ENCODE data around the gene KCNG3. TPM values are rescaled to one million over a fixed set of nuclear protein-coding genes. Genes with fewer than 3 reads are reported as not detected.

KCNG3 gene
- total RNA-seq, 6 experiments from 2014 or later, result not detected

DNA sequence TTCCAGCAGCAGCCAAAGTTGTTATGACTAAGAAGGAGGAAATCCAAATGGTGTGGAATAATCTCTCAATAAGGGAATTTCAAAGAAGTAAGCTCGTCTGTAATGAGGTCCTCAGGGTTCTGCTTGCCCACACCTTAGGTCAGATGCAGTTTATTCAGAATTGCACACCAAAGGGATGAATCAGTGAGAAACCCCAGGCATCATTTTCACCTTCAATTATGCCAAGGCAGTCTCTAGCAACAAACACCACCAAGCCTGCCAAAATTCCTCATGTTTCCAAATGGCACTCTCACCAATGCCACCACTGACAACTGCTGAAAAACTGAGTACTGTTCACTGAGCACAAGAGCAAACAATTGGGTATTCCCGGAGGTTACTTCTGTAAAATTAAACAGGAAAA lies 43.6 kb downstream of the KCNG3 start:
- Mint-ChIP-seq H3K27me3 (ENCODE audit: insufficient read depth) (no peaks in the 10 kb centered on the region), H3K4me3 (no peak overlapping the region), H3K4me1 (ENCODE audit: low read depth) (no peaks in the 10 kb centered on the region), H3K27ac (no peak overlapping the region), H3K36me3 (ENCODE audit: low read depth) (no peaks in the 10 kb centered on the region), H3K9me3 (no peaks in the 10 kb centered on the region)
- DNase-seq, result no peak
- TF ChIP-seq, protein P1, sequence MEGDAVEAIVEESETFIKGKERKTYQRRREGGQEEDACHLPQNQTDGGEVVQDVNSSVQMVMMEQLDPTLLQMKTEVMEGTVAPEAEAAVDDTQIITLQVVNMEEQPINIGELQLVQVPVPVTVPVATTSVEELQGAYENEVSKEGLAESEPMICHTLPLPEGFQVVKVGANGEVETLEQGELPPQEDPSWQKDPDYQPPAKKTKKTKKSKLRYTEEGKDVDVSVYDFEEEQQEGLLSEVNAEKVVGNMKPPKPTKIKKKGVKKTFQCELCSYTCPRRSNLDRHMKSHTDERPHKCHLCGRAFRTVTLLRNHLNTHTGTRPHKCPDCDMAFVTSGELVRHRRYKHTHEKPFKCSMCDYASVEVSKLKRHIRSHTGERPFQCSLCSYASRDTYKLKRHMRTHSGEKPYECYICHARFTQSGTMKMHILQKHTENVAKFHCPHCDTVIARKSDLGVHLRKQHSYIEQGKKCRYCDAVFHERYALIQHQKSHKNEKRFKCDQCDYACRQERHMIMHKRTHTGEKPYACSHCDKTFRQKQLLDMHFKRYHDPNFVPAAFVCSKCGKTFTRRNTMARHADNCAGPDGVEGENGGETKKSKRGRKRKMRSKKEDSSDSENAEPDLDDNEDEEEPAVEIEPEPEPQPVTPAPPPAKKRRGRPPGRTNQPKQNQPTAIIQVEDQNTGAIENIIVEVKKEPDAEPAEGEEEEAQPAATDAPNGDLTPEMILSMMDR (IDR thresholded peaks at IDR 0.05), result no peak

DNA sequence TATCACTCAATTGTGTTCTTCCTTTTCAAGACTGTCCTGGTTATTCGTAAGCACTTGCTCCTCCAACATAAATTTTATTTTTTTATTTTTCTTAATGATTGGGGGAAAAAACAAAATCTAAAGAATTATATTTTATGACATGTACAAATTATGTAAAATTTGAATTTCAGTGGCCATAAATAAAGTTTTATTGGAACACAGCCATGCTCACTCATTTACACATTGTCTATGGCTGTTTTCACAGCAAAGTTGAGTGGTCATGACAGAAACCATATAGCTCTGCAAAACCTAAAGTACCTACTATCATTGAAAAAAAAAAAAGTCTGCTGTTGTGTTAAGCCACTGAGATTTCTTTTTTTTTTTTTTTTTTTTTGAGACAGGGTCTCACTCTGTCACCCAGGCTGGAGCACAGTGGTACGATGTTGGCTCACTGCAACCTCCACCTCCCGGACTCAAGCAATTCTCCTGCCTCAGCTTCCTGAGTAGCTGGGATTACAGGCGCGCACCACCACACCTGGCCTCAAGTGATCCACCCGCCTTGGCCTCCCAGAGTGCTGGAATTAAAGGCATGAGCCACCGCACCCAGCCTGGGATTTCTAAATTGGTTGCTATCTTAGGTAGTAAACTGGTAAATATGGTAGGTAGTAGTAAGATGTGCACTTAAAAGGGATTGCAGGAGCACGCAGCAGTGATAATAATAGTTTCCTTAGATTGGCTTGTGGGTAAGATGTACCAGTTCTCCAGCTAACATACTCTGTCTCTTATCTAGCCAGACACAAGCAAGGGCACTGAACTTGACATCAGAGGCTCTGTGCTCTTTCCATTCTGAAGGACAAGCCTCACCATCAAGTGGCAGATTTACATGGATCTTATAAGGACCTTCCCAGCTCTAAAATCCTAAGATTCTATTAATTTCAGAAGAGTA lies 44.4 kb downstream of the KCNG3 start:
- TF ChIP-seq, protein P1 (IDR thresholded peaks at IDR 0.05), result no peak
- H3K36me3 Mint-ChIP-seq (ENCODE audit: low read depth), result no peaks in the 10 kb centered on the region
- H3K9me3 Mint-ChIP-seq, result no peaks in the 10 kb centered on the region
- H3K27me3 Mint-ChIP-seq (ENCODE audit: insufficient read depth), result no peaks in the 10 kb centered on the region
- H3K27ac Mint-ChIP-seq, result no peak overlapping the region
- H3K4me3 Mint-ChIP-seq, result no peak overlapping the region
- no peak for DNase-seq
- no peaks in the 10 kb centered on the region for H3K4me1 Mint-ChIP-seq (ENCODE audit: low read depth)

DNA sequence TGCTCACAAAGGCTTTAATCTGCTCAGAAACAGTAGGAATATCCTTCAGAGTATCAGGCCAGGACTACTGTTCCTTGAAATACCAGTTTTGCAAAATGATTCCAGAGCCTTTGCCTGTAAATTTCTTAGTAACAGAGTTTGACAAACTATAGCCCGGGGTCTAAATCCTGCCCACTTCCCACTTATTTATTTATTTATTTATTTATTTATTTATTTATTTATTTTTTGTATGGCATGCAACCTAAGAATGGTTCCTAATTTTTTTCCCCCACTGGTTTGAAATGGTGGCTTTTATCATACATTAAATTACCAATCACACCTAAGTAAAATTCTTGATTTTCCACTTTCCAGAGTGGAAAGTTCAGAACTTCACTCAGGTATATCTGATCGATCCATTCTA lies 45.6 kb downstream of the KCNG3 start:
- TF ChIP-seq, protein P1 (IDR thresholded peaks at IDR 0.05), result no peak
- Mint-ChIP-seq H3K27me3 (ENCODE audit: insufficient read depth) (peaks cover 10% of the 10 kb centered on the region; the same call in 1 of the 2 replicates), H3K27ac (no peak overlapping the region), H3K4me1 (ENCODE audit: low read depth) (no peaks in the 10 kb centered on the region), H3K36me3 (ENCODE audit: low read depth) (no peaks in the 10 kb centered on the region), H3K4me3 (no peak overlapping the region), H3K9me3 (no peaks in the 10 kb centered on the region)
- DNase-seq, result no peak

DNA sequence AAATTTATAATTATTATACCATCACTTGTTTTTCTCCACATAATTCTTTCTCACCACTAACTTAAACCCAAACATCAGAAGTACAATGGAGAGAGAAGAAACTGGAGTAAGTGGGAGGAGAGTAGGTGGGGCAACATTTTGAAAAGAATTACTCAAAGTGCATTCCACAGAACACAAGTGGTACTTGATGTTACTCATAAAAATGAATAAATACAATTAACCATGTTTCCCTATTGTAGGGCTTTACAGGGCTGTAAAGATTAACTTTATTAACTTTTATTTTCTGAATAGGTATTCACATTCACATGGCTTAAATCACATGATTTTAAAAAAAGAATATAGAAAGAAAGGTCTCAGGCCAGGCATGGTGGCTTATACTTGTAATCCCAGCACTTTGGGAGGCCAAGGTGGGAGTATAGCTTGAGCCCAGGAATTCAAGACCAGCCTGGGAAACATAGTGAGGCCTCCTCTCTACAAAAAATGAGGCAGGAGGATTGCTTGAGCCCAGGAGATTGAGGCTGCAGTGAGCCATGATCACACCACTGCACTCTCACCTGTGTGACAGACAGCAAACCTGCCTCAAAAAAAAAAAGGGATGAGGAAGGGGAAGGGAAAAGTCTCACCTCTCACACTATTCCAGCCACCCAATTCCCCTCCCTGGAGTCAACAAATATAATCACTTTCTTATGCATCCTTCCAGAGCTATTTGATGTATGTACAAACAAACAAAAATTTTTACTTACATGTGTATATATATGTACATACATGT lies 47.1 kb downstream of the KCNG3 start:
- Mint-ChIP-seq H3K9me3 (no peaks in the 10 kb centered on the region), H3K27ac (no peak overlapping the region), H3K36me3 (ENCODE audit: low read depth) (no peaks in the 10 kb centered on the region), H3K4me3 (no peak overlapping the region), H3K27me3 (ENCODE audit: insufficient read depth) (peaks cover 12% of the 10 kb centered on the region; the same call in 1 of the 2 replicates), H3K4me1 (ENCODE audit: low read depth) (no peaks in the 10 kb centered on the region)
- TF ChIP-seq, protein P1 (IDR thresholded peaks at IDR 0.05), result no peak
- DNase-seq, result no peak

DNA sequence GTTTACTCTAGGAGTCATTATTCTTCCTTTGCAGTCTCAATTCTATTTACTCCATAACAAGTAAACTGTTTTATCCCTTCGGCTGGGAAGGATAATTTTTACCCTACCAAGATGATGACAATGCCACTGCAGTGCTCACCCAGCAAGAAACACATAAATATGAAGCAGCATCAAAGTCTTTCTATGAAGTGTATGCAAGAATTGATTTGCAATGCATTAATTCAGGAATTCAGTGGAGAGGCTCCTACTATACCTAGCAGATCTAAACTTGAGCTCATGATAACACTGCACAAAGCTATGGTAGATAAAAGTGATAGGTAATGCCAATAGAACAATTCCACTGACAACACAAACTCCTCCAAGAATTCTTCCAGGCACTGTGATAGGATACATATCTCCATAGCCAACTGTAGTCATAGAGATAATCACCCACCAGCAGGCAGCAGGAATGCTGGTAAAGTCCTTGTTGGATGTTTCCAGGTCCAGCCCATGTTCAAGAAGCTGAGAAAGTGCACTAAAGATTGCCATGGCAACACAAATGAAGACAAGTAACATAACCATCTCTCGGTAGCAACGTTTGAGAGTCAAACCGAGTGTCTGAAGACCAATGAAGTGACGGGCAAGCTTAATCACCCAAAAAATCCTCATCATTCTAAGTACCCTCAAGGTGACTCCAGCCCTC lies 49.9 kb downstream of the KCNG3 start:
- Mint-ChIP-seq H3K36me3 (ENCODE audit: low read depth) (no peaks in the 10 kb centered on the region), H3K4me3 (no peak overlapping the region), H3K27ac (no peak overlapping the region), H3K4me1 (ENCODE audit: low read depth) (no peaks in the 10 kb centered on the region), H3K27me3 (ENCODE audit: insufficient read depth) (peaks cover 15% of the 10 kb centered on the region; the same call in 1 of the 2 replicates), H3K9me3 (no peaks in the 10 kb centered on the region)
- no peak for DNase-seq
- TF ChIP-seq, protein P1 (IDR thresholded peaks at IDR 0.05), result no peak
